ENCODE results near the gene ACCS.
A peak's percentile ranks its signal among the peaks of the same experiment; 100 is the strongest.

ACCS gene

DNA sequence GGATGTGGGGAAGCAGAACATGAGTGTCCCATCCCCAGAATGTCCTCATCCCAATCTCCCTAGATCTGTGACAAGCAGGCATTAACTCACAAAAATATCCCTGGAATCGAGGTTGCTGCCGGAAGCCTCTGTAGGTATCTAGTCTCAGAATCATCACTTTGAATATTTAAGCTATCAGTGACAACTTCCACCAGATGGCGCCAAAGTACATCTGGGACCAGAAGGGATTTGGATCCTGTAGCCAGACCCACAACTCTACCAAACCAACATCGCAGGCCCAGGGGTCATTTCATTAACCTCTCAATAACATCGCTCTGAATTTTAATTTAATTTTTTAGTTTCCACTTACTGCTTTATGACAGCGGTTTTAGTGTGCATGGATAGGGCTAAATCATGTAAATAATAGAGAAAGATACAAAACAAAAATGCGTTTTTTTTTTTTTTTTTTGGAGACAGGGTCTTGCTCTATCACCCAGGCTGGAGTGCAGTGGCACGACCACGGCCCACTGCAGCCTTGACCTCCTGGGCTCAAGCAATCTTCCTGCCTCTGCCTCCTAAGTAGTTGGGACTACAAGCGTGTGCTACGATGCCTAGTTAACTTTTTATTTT lies 28.3 kb downstream of the ACCS start:
- DNase-seq = peak; percentile 54

GRCh38 chr11:44095506-44096359 lies 29.7 kb downstream of the ACCS start, which contains the start of gene EXT2:
Gene EXT2 (plus strand): TSS chr11:44095678. CDS start chr11:44107713, 12,035 bp downstream.
- peak; percentile 66 for DNase-seq

GRCh38 chr11:44096360-44097185 lies 30.5 kb downstream of the ACCS start:
- DNase-seq = no peak

DNA sequence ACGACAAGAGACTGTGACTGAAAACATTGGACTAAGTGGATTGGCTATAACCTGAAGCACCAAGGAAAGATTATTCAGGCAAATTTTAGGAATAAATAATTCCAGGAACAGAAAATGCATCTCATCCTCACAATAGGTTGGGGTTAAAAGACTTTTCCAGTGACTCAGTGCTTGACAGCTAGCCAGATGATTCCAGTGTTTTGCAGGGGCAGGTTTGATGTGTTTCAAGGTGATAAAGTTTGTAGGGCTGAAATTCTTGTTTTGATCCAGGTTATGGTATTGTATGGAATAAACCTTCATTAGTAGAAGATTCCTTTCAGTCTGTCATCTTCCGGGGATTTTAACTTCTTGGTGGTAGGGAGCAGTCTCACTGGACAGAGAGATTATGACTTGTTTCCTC lies 31.8 kb downstream of the ACCS start:
- no peak for DNase-seq

DNA sequence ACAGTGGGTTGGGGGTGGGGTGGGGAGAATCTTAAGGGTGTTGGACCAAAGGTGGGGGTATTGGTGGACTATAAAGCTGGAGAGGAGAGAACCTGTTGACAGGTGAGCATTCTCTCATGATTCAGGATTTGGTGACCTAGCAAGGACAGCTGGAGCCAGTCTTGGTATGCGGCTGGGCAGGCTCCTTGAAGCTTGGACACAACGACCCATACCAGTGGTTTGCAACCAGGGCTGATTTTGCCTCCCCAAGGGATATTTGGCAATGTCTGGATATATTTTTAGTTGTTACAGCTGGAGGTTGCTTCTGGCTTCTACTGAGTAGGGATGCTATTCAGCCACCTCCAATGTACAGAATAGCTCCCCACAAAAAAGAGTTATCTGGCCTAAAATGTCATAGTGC lies 35.0 kb downstream of the ACCS start:
- DNase-seq = no peak

DNA sequence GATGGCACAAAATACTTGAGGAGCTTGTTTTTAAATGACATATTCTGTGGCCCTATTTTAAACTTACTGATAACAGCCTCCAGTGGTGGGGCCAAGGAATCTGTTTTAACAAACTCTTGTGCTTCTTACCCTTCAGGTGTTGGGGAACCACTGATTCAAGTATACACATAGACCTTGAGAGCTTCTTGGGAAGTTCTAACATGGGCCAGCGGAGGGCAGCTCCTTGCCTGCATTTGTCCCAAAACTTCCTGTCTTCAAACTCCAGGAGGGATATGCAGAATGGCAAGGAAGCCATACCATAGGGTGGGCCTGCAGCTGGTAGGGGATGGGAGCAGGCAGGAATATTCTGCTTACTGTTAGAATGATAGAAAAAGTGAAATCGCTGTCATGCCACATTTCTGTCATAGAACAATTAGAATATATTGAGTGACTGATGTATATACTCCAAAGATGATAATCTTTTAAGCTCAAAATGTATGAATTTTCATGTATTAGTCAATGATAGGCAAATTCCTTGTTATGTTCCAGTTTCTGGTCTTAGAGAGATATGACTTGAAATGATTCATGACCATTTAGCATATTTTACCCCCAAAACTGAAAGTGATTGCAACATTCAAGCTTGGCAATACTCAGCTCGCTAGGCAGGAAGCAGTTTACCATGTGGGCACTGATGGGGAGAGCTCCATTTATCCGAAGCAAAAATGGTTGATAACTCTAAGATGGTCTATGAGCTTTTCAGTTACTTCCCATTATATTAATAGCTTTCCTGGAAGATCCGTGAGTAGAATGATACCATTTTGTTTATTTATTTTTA lies 38.6 kb downstream of the ACCS start:
- no peak for DNase-seq

- no peak for DNase-seq
These were observed 42.2 kb downstream of the ACCS start for GRCh38 chr11:44108260-44108659.

DNA sequence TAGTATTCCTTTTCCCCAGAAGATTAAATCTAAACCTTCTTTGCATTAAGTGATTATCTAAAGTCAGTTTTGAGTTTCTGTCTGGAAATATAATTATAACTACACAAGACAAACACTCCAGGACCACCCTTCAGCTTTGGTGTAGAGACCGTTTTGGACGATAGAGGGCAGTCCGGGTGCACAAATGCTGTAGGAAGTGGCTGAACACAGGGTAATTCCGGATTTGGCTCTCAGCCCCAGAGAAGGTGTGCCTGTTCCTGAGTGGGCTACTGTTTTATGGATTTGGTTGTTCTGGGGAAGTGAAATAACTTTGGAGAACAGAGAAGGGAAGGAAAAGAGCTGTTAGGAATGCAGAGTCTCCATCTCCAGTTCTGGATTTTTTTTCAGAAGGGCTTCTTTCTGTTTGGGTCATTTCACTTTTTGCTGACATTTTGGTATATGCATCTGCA lies 44.2 kb downstream of the ACCS start:
- peak; percentile 7 for DNase-seq

DNA sequence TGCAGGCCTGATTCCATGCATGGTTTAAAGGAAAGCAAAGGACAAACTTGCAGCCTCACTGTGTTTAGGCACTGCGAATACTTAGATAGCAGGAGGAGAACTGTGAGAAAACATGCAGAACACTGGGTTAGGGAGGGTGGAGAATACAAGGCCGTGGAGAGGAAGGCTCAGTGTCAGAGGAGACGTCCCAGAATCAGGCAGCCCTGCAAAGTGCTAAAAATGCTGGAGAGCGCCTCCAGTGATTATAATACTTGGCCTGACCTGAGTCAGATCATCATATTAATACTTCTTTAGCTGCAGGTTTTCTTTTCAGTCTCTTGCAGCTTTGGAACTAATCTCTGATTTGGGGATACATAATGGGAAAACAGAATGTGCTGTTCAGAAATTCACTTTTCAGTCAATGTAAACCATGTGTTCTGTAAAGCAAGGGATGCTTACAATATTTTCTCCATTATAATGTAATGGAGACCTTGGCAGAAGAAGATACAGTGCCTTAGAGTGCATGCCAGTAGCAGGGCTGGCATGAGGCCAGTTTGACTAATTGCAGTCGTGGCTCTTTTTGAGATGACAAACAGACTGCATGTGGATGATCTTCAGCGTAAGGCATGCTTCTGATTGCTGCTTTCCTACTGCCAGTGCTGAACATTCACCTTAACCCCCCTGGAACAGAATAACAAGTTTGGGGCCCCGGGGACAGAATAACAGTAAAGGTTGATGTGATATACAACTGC lies 46.2 kb downstream of the ACCS start:
- DNase-seq = no peak

DNA sequence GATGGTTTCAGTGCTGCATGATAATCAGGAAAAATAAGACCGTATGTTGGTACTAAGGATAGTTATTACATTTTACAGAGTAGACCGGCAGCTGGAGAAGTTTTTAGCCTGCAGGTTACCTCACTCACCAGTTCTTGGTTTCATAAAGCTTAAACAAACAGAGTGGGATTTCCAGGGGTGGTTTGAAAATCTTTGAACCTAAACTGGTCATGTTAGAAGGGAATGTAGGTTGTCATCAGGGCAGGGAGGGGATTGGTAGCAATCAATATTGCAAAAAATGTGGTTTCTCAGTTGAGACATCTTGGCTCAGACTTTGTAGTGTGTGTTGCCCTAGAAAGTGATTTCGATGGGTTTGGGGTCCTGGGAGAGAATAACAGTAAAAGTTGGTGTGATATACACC lies 46.9 kb downstream of the ACCS start:
- DNase-seq = no peak

GRCh38 chr11:44113572-44113971 lies 47.5 kb downstream of the ACCS start:
- no peak for DNase-seq

GRCh38 chr11:44116234-44116830 lies 50.3 kb downstream of the ACCS start:
- no peak for DNase-seq

GRCh38 chr11:44120169-44120568 lies 54.1 kb downstream of the ACCS start:
- DNase-seq = no peak

DNA sequence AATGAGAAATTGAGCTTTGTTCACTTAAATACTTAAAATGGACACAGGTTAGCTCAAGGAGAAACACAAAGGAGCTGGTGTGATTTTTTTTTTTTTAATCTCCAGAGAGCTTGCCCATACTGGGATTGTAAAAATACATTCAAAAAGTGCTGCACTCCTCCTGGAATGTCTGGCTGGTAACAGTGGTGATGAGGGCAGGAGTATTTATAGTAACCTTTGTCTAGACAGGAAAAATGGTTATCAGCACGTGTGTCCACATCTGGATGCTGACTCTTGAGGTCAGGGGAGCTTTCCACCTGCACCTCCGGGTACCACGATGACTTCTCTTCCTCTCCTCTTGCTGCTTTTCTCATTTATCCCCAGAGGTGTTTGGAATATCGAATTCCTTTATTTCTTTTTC lies 59.5 kb downstream of the ACCS start:
- no peak for DNase-seq

- no peak for DNase-seq
These were observed 60.2 kb downstream of the ACCS start for GRCh38 chr11:44126304-44126703.

GRCh38 chr11:44127130-44127529 lies 61.1 kb downstream of the ACCS start:
- no peak for DNase-seq

GRCh38 chr11:44128729-44129128 lies 62.7 kb downstream of the ACCS start:
- no peak for DNase-seq

GRCh38 chr11:44130751-44131150 lies 64.7 kb downstream of the ACCS start:
- DNase-seq = no peak

DNA sequence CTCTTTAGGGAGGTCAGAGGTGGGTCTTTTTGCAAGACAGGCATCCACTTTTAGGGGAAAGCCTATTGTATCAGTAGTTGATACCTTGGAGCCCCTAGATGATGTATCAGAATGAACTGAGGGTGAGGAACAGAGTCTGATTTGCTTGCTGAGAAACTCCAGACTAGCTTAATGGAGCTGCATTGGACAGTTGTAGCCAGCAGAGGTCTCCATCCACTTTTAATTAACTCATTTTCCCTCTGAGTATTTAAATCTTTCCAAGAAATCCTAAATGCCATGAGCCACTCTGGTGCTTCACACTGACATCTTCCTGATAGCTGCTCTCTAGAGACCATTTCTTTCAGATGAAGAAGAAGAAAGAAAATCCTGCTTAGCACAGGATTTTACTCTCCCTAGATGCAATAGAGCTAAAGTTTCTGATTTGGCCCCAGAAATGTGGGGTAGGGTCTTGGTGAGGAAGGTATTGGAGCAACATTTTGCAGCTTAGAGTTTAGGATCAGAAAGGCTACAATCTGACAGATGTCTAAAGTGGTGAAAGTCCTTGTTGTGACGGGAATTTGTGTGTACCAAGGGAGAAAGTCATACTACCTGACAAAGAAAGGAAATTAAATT lies 67.4 kb downstream of the ACCS start:
- DNase-seq = peak; percentile 14
